Measurements from ENCODE around the gene VMP1. TPM values are rescaled to one million over a fixed set of nuclear protein-coding genes. Genes with fewer than 3 reads are reported as not detected.
A peak's percentile ranks its signal among the peaks of the same experiment; 100 is the strongest.

Gene VMP1
- total RNA-seq, 4 donors from 2014 or later = 35.3 to 69.7 (median 61.1) TPM

DNA sequence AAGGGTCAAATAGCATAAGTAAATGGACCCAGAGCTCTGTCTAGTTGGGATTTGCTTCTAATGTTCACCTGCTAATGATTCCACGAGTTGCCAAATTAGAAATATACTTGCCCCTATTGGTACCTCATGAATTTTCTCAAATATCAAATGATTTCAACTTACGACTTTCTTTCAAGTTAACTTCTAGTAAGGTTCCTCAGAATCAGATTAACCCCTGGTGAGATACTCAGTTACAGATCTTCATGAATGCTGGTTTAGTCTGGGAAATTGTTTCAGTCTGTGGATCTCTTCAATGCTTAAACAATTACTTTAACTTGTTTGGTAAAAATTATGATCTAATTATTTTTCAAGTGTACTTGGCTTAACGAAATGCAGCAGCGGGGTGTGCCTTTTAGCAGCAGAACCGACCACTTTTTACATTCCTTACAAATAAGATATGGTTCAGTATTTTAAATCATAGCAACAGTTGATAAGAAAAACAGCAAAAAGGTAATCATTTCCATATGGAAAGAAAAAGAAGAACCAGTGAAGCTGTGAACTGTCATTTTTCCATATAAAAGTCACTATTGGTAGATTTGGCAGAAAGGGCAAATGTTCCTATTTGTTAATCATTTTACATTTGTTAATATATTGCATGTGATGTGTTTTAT is 150.8 kb downstream of the VMP1 start:
- no peak overlapping the region for H3K4me3 ChIP-seq (ENCODE audit: low read depth, poor library complexity, severe bottlenecking)
- peak in 1 of 2 donors; percentile 54 for DNase-seq (ENCODE audit: low spot score in 2 of 2)
- intact Hi-C loops (cut with DNase I; ENCODE audit: low total_unique reads) = no loop called here
- TF ChIP-seq POLR2A (IDR thresholded peaks at IDR 0.05) = no peak
- TF ChIP-seq, protein P1, sequence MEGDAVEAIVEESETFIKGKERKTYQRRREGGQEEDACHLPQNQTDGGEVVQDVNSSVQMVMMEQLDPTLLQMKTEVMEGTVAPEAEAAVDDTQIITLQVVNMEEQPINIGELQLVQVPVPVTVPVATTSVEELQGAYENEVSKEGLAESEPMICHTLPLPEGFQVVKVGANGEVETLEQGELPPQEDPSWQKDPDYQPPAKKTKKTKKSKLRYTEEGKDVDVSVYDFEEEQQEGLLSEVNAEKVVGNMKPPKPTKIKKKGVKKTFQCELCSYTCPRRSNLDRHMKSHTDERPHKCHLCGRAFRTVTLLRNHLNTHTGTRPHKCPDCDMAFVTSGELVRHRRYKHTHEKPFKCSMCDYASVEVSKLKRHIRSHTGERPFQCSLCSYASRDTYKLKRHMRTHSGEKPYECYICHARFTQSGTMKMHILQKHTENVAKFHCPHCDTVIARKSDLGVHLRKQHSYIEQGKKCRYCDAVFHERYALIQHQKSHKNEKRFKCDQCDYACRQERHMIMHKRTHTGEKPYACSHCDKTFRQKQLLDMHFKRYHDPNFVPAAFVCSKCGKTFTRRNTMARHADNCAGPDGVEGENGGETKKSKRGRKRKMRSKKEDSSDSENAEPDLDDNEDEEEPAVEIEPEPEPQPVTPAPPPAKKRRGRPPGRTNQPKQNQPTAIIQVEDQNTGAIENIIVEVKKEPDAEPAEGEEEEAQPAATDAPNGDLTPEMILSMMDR (IDR thresholded peaks at IDR 0.05) = no peak
- 55 to 66% methylated on average over 5 of the region's 5 CpGs for WGBS, 2 donors

DNA sequence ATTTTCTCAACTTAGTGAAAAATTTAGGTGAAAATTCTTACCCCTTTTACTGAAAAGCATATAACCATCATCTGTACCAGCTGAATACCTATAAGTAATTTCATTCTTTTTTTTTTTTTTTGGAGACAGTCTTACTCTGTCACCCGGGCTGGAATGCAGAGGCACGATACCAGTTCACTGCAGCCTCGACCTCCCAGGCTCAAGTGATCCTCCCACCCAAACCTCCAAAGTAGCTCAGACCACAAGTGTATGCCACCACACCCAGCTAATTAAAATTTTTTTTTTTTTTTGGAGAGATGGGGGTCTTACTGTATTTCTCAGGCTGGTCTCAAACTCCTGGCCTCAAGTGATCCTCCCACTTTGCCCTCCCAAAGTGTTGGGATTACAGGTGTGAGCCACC is 151.5 kb downstream of the VMP1 start:
- no peak for TF ChIP-seq POLR2A (IDR thresholded peaks at IDR 0.05)
- H3K4me3 ChIP-seq (ENCODE audit: low read depth, poor library complexity, severe bottlenecking) = no peak overlapping the region
- DNase-seq (ENCODE audit: low spot score in 2 of 2) = no peak
- 35 to 40% methylated on average over 3 of the region's 3 CpGs for WGBS, 2 donors
- intact Hi-C loops (cut with DNase I; ENCODE audit: low total_unique reads) = no loop called here

DNA sequence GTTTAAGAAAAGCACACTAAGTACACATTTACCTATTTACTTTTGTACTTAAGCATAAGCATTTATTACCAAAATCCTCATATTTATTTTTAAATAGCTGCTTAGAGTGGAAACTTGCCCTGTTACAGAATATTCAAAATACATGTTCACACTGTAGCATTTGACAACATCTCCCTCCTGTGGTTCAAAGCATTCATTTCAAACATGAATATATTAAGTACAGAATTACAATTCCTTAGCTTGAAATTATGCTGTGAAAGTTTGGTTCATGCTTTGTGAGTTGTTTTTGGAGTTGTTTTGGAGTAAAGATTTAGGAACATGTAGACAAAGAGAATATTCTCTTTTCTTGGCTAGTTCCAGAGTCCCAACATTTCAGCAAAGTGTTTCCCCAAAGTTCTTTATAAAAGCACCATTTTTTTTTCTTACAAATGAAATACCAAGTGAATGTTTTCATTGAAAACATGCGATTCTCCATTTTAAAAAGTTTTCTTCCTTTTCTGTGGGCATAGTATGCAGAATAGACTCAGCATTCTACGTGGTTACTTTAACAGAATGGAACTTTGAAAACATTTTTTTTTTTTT is 152.1 kb downstream of the VMP1 start:
- 73 to 80% methylated on average over 2 of the region's 2 CpGs for WGBS, 2 donors
- intact Hi-C loops (cut with DNase I; ENCODE audit: low total_unique reads) = no loop called here
- no peak overlapping the region for H3K4me3 ChIP-seq (ENCODE audit: low read depth, poor library complexity, severe bottlenecking)
- TF ChIP-seq, protein P1 (IDR thresholded peaks at IDR 0.05) = no peak
- no peak for TF ChIP-seq POLR2A (IDR thresholded peaks at IDR 0.05)
- no peak for DNase-seq (ENCODE audit: low spot score in 2 of 2)

DNA sequence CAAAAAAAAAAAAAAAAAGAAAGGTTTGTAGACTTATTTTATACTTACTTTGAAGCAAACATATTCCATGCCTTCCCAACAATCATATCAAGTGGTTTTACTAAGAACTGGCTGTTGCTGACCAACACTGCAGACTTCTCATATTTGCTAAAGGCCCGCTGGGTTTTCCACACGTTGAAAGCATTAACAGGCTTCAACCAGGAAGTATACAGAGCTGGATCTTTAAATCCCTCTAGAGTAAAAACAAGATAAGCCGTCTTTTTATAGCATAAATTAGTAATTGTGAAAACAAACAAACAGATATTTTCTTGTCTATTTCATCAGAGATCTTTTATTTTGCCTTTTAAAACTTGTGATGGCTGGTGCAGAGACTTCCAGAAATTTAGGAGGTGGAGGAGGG is 156.2 kb downstream of the VMP1 start:
- DNase-seq (ENCODE audit: low spot score in 2 of 2) = no peak
- TF ChIP-seq, protein P1 (IDR thresholded peaks at IDR 0.05) = no peak
- no peak for TF ChIP-seq POLR2A (IDR thresholded peaks at IDR 0.05)
- H3K4me3 ChIP-seq (ENCODE audit: low read depth, poor library complexity, severe bottlenecking) = no peak overlapping the region
- intact Hi-C loops (cut with DNase I; ENCODE audit: low total_unique reads) = no loop called here
- 67 to 76% methylated on average over 3 of the region's 3 CpGs for WGBS, 2 donors

DNA sequence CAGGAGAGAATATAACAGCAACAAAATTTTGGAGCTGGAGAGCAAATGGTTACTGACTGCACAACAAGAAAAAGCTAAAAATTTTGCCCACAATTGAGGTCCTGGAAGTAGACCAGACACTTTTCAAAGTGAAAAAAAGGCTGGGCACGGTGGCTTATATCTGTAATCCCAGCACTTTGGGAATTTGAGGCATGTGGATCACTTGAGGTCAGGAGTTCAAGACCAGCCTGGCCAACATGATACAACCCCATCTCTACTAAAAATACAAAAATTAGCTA is 162.4 kb downstream of the VMP1 start:
- H3K4me3 ChIP-seq (ENCODE audit: low read depth, poor library complexity, severe bottlenecking) = no peak overlapping the region
- DNase-seq (ENCODE audit: low spot score in 2 of 2) = no peak
- TF ChIP-seq POLR2A (IDR thresholded peaks at IDR 0.05) = no peak
- TF ChIP-seq, protein P1 (IDR thresholded peaks at IDR 0.05) = no peak
- WGBS, 2 donors = 48 to 70% methylated on average over 1 of the region's 1 CpG
- intact Hi-C loops (cut with DNase I; ENCODE audit: low total_unique reads) = no loop called here

DNA sequence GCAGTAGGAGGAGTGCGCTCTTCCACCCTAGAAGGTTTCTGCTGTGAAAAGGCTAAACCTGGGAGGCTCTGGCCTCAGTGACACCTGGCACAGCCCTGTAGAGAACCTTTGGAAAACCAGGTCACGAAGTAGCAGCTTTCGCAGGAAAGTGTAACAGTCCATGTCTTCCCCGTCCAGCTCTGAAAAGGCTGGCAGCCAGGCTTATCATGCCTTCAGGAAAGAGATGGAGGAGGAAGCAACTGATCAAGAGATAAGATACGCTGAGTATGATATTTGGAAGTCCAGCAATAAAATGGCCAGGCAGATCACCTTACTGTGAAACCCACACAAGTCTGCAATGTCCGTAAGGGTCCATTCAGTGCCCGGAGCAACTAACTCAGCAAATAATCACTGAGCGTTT is 163.0 kb downstream of the VMP1 start:
- intact Hi-C loops (cut with DNase I; ENCODE audit: low total_unique reads) = no loop called here
- no peak for TF ChIP-seq POLR2A (IDR thresholded peaks at IDR 0.05)
- TF ChIP-seq, protein P1 (IDR thresholded peaks at IDR 0.05) = no peak
- H3K4me3 ChIP-seq (ENCODE audit: low read depth, poor library complexity, severe bottlenecking) = no peak overlapping the region
- DNase-seq (ENCODE audit: low spot score in 2 of 2) = no peak
- 90 to 91% methylated on average over 8 of the region's 8 CpGs for WGBS, 2 donors
